Cardiac muscle cell (in vitro differentiated cells and primary cell): ENCODE results near the gene OR6S1. TPM values are rescaled to one million over a fixed set of nuclear protein-coding genes. Genes with fewer than 3 reads are reported as not detected.

Source experiments
- DNase-seq, 2 donors: peaks; one replicate each; pipeline versions ENCODE4 v3.0.0 to v3.0.0-alpha.2; 2010 to 2017; ENCODE audit warnings: low read depth in 1 of 2, low spot score in 1 of 2
- H3K27ac ChIP-seq: fragments of 200-600 bp; sonication (generic); 2 replicates; pipeline ENCODE4 v1.5.1; 2016
- H3K27me3 ChIP-seq: fragments of 200-600 bp; sonication (generic); 2 replicates; pipeline ENCODE4 v1.6.0; 2016; ENCODE audit warnings: control low read depth
- H3K36me3 ChIP-seq: fragments of 200-600 bp; sonication (generic); 2 replicates; pipeline ENCODE4 v1.5.1; 2016; ENCODE audit warnings: control low read depth
- H3K4me1 ChIP-seq: fragments of 200-600 bp; sonication (generic); 2 replicates; pipeline ENCODE4 v1.8.1; 2017; ENCODE audit warnings: low read depth, mild to moderate bottlenecking, mixed run types
- H3K4me3 ChIP-seq: fragments of 200-600 bp; sonication (generic); 2 replicates; pipeline ENCODE4 v1.5.1; 2016; ENCODE audit warnings: mild to moderate bottlenecking
- H3K9me3 ChIP-seq: fragments of 200-600 bp; sonication (generic); 2 replicates; pipeline ENCODE4 v1.5.1; 2017; ENCODE audit warnings: low read depth, mild to moderate bottlenecking, control low read depth
- CTCF ChIP-seq: IDR thresholded peaks from 2 replicates; pipeline ENCODE4 v1.5.1; 2012; ENCODE audit warnings: low read depth, mild to moderate bottlenecking, low read length
- polyA plus RNA-seq: library from polyadenylated mRNA; unstranded; fragments of >200 nt; fragmentation: Nextera tagmentation; extraction: Ambion mirVana; gene quantifications from 2 replicates; pipeline ENCODE4 v1.2.1, GENCODE V29; 2016
- total RNA-seq: library from RNA; depleted of rRNA; stranded (reverse); fragments of >200 nt; gene quantifications from 2 replicates; pipeline ENCODE4 v1.2.3, GENCODE V29; 2016

Gene OR6S1
- total and polyA plus RNA-seq, 2 experiments from 2014 or later: not detected

GRCh38 chr14:20617138-20618003 lies 24.1 kb downstream of the OR6S1 start:
- Histone ChIP-seq H3K9me3 (no peaks in the 10 kb centered on the region), H3K4me3 (no peak overlapping the region), H3K36me3 (no peaks in the 10 kb centered on the region), H3K27me3 (no peaks in the 10 kb centered on the region), H3K4me1 (peaks cover 5% of the 10 kb centered on the region), H3K27ac (no peak overlapping the region)
- DNase-seq: no peak
- TF ChIP-seq CTCF: no peak

GRCh38 chr14:20615996-20616395 lies 25.5 kb downstream of the OR6S1 start:
- DNase-seq: no peak
- H3K4me1 ChIP-seq: peaks cover 5% of the 10 kb centered on the region
- no peak overlapping the region for H3K4me3 ChIP-seq
- no peaks in the 10 kb centered on the region for H3K36me3 ChIP-seq
- H3K27me3 ChIP-seq: no peaks in the 10 kb centered on the region
- no peak overlapping the region for H3K27ac ChIP-seq
- no peak for TF ChIP-seq CTCF
- no peaks in the 10 kb centered on the region for H3K9me3 ChIP-seq

GRCh38 chr14:20614038-20614840 lies 27.3 kb downstream of the OR6S1 start:
- H3K9me3 ChIP-seq: no peaks in the 10 kb centered on the region
- no peak for TF ChIP-seq CTCF
- H3K4me3 ChIP-seq: peak overlapping the region; percentile 84
- peak overlapping the region; percentile 78 for H3K27ac ChIP-seq
- peaks cover 5% of the 10 kb centered on the region for H3K4me1 ChIP-seq
- no peaks in the 10 kb centered on the region for H3K27me3 ChIP-seq
- H3K36me3 ChIP-seq: no peaks in the 10 kb centered on the region
- DNase-seq: peak; percentile 32 to 52

GRCh38 chr14:20613094-20614037 lies 28.1 kb downstream of the OR6S1 start:
- H3K9me3 ChIP-seq: no peaks in the 10 kb centered on the region
- peaks cover 5% of the 10 kb centered on the region for H3K4me1 ChIP-seq
- no peaks in the 10 kb centered on the region for H3K36me3 ChIP-seq
- H3K27ac ChIP-seq: peak overlapping the region; percentile 78
- peak overlapping the region; percentile 84 for H3K4me3 ChIP-seq
- DNase-seq: peak; percentile 89 to 98
- H3K27me3 ChIP-seq: no peaks in the 10 kb centered on the region
- peak; percentile 75 for TF ChIP-seq CTCF

- H3K36me3 ChIP-seq: no peaks in the 10 kb centered on the region
- no peak overlapping the region for H3K27ac ChIP-seq
- no peak for TF ChIP-seq CTCF
- H3K9me3 ChIP-seq: no peaks in the 10 kb centered on the region
- H3K4me3 ChIP-seq: no peak overlapping the region
- DNase-seq: no peak
- peaks cover 5% of the 10 kb centered on the region for H3K4me1 ChIP-seq
- no peaks in the 10 kb centered on the region for H3K27me3 ChIP-seq
These were observed 29.1 kb downstream of the OR6S1 start for GRCh38 chr14:20612403-20612802.
